MG63 (cell line): ENCODE measurements around the gene ZNF684. TPM values are rescaled to one million over a fixed set of nuclear protein-coding genes. Genes with fewer than 3 reads are reported as not detected.
"Not testable (repeated sequence)": the region's sequence is repeated elsewhere in the genome, so short reads cannot be mapped to it uniquely, and the experiment has no call there.

Experiments
- DNase-seq: peaks from one replicate; pipeline ENCODE4 v3.0.0-alpha.2; 2020
- H3K27me3 ChIP-seq: fragments of 250-450 bp; sonication (Bioruptor Pico); 2 replicates; pipeline ENCODE4 v1.5.1; 2020; ENCODE audit warnings: mild to moderate bottlenecking, moderate library complexity
- H3K36me3 ChIP-seq: fragments of 250-450 bp; sonication (Bioruptor Pico); 2 replicates; pipeline ENCODE4 v1.5.1; 2020; ENCODE audit warnings: mild to moderate bottlenecking, moderate library complexity
- H3K4me3 ChIP-seq: fragments of 250-450 bp; sonication (Bioruptor Pico); 2 replicates; pipeline ENCODE4 v1.5.1; 2020; ENCODE audit warnings: mild to moderate bottlenecking, moderate library complexity
- H3K9me3 ChIP-seq: fragments of 250-450 bp; sonication (Bioruptor Pico); 2 replicates; pipeline ENCODE4 v1.5.1; 2020; ENCODE audit warnings: mild to moderate bottlenecking, moderate library complexity
- total RNA-seq: library from RNA; depleted of rRNA; stranded (reverse); fragments of >200 nt; shearing (Covaris generic); gene quantifications from 2 replicates; pipeline ENCODE4 v1.2.3, GENCODE V29; 2014; ENCODE audit warnings: low replicate concordance

ZNF684 gene
- total RNA-seq, 1 experiment from 2014 or later, result 2.3 TPM

DNA sequence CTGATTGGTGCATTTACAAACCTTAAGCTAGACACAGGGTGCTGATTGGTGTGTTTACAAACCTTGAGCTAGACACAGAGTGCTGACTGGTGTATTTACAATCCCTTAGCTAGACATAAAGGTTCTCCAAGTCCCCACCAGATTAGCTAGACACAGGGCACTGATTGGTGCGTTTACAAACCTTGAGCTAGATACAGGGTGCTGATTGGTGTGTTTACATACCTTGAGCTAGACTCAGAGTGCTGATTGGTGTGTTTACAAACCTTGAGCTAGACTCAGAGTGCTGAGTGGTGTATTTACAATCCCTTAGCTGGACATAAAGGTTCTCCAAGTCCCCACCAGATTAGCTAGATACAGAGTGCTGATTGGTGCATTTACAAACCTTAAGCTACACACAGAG is 26.8 kb downstream of the ZNF684 start:
- H3K9me3 ChIP-seq, H3K4me3 ChIP-seq, H3K27me3 ChIP-seq, DNase-seq, H3K36me3 ChIP-seq: not testable (repeated sequence)

DNA sequence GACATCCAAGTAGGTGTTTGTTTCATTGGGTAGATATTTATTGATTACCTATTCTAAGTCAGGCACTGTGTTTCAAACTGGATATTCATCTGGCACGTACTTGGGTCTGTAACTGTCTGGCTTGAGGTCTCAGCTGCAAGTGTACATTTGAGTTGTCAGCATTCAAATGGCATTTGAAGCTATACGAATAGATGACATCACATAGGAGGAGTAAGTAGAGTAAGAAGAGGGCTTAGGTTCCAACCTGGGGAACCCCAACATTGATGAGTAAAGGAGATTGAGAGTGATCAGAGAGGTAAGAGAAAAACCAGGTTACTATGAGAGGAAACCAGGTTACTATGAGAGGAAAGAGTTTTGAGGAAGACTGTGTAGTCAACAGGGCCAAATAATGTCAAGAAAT is 30.7 kb downstream of the ZNF684 start:
- Histone ChIP-seq H3K9me3 (no peaks in the 10 kb centered on the region), H3K36me3 (no peaks in the 10 kb centered on the region), H3K4me3 (no peak overlapping the region), H3K27me3 (no peaks in the 10 kb centered on the region)
- no peak for DNase-seq

DNA sequence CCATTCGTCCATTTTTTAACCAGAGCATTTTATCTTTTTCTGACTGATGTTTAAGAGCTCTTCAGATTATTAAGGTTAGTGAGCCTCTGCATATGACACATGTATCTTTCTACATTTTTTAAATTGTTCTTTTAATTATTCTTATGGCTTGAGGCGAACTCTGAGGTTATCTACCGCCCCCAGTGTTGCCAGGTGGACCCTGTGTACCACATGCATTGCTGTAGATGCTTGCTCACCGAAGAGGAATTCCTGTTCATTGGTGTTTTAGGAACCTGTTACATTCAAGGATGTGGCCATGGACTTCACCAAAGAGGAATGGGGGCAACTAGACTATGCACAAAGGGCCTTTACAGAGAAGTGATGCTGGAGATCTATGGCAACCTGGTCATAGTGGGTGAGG is 31.8 kb downstream of the ZNF684 start:
- H3K4me3 ChIP-seq, result no peak overlapping the region
- H3K36me3 ChIP-seq, result no peaks in the 10 kb centered on the region
- no peak for DNase-seq
- H3K27me3 ChIP-seq, result no peaks in the 10 kb centered on the region
- H3K9me3 ChIP-seq, result no peaks in the 10 kb centered on the region

DNA sequence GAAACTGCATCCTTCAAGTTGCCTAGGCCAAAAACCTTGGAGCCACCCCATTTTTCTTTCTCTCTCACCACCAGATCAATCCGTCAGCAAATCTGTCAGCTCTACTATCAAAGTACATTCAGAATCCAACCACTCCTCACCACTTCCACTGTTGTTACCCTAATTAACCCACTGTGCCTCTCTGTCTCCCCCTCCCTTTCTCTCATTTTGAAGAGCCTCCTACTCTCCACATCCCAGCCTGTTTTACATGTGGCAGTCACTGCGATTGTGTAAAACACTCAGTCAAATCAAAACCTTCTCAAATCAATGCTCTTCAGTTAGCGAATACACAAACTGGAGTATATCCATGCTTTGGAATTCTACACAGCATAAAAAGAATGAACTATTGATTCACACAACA is 33.1 kb downstream of the ZNF684 start:
- Histone ChIP-seq H3K4me3 (no peak overlapping the region), H3K36me3 (no peaks in the 10 kb centered on the region), H3K9me3 (no peaks in the 10 kb centered on the region), H3K27me3 (no peaks in the 10 kb centered on the region)
- no peak for DNase-seq

DNA sequence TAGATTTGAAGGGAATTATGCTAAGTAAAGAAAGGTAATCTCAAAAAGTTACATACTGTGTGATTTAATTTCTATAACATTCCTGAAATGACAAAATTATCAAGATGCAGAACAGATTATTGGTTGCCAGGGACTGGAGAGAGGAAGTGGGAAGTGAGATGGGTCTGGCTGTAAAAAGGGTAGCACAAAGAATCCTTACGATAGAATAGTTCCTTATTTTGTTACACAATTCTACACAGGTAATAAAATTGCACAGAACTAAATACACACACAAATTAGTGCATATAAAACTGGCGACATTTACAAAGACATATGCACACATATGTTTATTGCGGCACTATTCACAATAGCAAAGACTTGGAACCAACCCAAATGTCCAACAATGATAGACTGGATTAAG is 33.5 kb downstream of the ZNF684 start:
- Histone ChIP-seq H3K4me3 (no peak overlapping the region), H3K27me3 (no peaks in the 10 kb centered on the region), H3K36me3 (no peaks in the 10 kb centered on the region), H3K9me3 (no peaks in the 10 kb centered on the region)
- no peak for DNase-seq

DNA sequence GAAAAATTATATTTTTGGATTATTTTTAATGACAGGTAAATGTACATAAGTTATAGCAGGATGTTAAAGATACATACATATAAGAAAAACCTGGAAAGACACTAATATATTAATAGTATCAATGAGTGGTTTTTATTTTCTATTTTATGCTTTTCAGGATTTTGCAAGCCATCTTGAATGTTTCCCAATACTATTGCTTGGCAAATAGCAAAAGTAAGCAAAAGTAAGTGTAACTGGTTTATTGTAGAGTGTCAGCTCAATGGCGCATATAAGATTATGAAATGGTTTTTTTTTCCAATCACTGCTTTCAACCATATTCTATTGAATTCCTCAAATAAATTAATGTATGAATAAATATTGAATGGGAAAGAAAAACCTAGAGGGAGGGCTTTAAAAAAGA is 36.4 kb downstream of the ZNF684 start:
- no peaks in the 10 kb centered on the region for H3K9me3 ChIP-seq
- no peak for DNase-seq

DNA sequence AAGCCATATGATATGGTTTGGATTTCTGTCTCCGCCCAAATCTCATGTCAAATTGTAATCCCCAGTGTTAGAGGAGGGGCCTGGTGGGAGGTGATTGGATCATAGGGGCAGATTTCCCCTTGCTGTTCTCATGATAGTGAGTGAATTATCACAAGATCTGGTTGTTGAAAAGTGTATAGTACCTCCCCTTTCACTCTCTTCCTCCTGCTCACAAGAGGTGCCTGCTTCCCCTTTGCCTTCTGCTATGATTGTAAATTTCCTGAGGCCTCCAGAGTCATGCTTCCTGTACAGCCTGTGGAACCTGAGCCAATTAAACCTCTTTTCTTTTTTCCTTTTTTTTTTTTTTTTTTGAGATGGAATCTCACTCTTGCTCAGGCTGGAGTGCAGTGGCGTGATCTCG is 43.4 kb downstream of the ZNF684 start:
- not testable (repeated sequence) for DNase-seq, H3K36me3 ChIP-seq, H3K4me3 ChIP-seq, H3K9me3 ChIP-seq, H3K27me3 ChIP-seq

More for the DNA sequence above, 36.4 kb downstream of the ZNF684 start:
- Histone ChIP-seq H3K27me3 (no peaks in the 10 kb centered on the region), H3K36me3 (no peaks in the 10 kb centered on the region), H3K4me3 (no peak overlapping the region)

DNA sequence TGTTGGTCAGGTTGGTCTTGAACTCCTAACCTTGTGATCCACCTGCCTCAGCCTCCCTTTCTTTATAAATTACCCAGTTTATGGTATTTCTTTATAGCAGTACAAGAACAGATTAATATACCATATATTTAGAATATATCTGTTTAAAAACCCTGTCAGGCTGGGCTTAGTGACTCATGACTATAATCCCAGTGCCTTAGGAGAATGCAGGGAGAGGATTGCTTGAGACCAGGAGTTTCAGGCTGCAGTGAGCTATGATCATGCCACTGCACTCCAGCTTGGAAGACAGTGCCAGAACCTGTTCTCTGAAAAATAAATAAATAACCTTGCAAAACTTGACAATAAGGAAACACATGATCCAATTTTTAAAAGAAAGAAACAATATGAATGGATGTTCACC is 43.9 kb downstream of the ZNF684 start:
- Histone ChIP-seq H3K4me3 (no peak overlapping the region), H3K27me3 (no peaks in the 10 kb centered on the region), H3K9me3 (no peaks in the 10 kb centered on the region), H3K36me3 (no peaks in the 10 kb centered on the region)
- DNase-seq, result peak; percentile 34

DNA sequence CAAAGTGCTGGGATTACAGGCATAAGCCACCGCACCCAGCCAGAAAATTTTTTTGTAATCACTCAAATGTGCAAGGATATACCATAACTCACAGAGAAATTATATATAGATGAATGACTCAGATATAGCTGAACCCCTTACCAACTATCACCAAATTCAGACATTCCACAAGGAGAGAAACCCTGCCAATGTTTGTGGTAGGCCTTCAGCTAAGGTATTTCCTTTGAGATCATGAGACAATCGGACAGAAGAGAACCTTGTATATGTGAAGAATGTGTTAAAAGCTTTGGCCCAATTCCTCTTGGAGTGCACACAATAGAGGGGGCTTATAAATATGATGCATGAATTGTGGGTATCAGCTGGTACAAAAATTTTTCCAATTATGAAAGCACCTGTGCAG is 50.7 kb downstream of the ZNF684 start:
- Histone ChIP-seq H3K36me3 (no peaks in the 10 kb centered on the region), H3K9me3 (no peaks in the 10 kb centered on the region), H3K4me3 (no peak overlapping the region), H3K27me3 (no peaks in the 10 kb centered on the region)
- no peak for DNase-seq

DNA sequence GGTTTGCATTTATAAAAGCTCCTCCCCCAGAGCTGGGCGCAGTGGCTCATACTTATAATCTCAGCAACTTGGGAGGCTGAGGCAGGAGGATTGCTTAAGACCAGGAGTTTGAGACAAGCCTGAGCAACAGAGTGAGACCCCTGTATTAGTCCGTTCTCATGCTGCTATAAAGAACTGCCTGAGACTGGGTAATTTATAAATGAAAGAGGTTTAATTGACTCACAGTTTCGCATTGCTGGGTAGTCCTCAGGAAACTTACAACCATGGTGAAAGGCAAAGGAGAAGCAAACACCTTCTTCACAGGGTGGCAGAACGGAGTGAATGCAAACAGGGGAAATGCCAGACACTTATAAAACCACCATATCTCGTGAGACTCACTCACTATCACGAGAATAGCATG is 52.5 kb downstream of the ZNF684 start:
- no peaks in the 10 kb centered on the region for H3K36me3 ChIP-seq
- H3K9me3 ChIP-seq, result no peaks in the 10 kb centered on the region
- H3K27me3 ChIP-seq, result no peaks in the 10 kb centered on the region
- DNase-seq, result no peak
- no peak overlapping the region for H3K4me3 ChIP-seq

DNA sequence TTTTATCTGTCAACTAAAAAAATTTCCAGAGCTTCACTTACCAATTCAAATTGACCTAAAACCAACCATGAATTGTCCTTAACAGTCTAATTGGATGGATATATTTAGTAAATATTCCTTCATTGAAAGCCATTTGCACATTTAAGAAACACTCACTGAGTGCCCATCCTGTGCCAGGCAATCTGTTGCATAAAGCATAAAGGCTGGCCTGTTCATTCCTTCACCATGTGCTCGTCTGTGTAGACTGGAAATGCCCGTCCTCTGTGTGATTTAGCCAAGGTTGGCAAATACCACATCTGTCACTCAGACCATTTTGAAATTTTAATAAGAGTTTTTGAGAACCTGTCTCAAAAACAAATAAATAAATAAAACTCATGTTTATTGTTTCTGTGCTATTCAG is 57.1 kb downstream of the ZNF684 start:
- DNase-seq, result no peak
- no peaks in the 10 kb centered on the region for H3K9me3 ChIP-seq
- no peaks in the 10 kb centered on the region for H3K27me3 ChIP-seq
- no peak overlapping the region for H3K4me3 ChIP-seq
- no peaks in the 10 kb centered on the region for H3K36me3 ChIP-seq

DNA sequence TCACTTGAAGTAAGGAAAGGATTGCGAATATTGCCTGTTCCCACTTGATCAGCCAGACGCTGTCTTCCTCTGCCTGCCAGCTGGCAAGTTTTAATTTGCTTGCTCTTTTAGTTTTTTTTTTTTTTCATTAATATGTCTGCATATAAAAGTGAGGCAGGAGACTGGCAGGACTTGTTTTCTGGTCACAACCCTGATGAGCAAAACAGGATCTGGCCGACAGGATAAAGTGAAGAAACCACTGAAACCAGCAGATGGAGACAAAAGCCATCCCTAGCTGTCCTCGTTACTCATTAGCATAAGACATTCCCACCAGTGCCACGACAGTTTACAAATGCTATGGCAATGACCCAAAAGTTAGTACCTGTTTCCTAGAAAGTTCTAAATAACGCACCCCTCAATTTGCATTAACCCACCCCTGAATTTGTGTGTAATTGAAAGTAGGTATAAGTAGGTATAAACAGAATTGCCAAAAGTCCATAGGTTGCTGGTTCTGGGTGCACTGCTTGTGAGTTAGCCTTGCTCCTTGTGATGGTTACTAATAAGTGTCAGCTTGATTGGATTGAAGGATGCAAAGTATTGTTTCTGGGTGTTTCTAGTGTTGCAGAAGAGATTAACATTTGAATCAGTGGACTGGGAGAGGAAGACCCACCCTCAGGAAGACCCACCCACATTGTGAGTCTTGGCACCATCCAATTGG is 60.8 kb downstream of the ZNF684 start:
- no peaks in the 10 kb centered on the region for H3K36me3 ChIP-seq
- no peaks in the 10 kb centered on the region for H3K9me3 ChIP-seq
- no peaks in the 10 kb centered on the region for H3K27me3 ChIP-seq
- no peak for DNase-seq
- H3K4me3 ChIP-seq, result no peak overlapping the region

DNA sequence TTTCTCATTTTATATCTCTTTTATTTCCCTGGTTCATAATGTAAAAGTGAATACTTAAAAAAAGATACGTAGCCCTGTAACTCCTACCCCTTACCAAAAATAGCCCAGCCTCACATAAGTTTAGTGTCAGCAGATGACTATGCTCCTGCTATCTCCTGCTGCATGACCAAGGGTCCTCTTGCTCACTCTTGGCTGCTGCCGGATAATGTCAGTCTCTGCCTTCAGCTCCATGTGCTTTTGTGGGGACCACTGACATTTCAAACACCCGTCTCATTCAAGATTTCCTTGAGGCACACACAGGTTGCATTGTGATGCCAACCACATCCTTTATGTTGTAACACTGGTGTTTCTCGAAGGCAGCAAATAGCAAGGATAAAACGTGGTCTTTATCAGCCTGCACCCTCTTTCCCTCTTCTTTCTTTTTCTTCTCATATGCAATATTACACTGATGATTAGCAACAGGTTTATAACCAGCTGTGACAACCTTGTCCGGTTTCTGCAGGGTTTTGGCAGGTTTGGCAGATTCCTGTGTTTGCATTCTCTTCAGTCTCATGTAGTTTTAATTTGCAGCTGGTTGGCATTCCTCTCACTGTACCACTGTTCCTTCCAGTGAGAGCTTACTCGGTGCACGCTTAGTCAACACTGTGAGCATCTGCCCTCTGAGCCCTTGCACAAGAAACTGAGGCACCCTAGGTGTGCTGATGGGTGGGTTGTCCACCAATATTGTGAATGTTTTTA is 62.2 kb downstream of the ZNF684 start:
- H3K27me3 ChIP-seq, result peaks cover 4% of the 10 kb centered on the region; the same call in 1 of the 2 replicates
- no peaks in the 10 kb centered on the region for H3K9me3 ChIP-seq
- H3K36me3 ChIP-seq, result no peaks in the 10 kb centered on the region
- no peak overlapping the region for H3K4me3 ChIP-seq
- no peak for DNase-seq

DNA sequence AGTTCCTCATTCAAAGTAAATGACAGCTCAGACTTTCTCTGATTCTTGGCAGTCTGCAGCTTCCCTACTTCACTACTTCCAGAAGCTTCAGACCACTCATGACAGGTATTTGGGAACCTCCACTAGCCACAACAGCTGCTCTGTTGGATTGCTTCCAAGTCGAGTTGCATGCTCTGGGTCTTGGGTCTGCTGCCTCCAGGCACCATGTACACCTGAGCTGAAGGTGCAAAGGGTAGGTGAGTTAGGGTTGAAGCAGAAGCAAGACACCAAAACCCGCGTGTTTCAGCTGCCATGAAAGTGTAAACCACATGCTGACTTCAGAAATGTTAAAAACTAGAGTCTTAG is 62.7 kb downstream of the ZNF684 start:
- no peak overlapping the region for H3K4me3 ChIP-seq
- no peak for DNase-seq
- H3K9me3 ChIP-seq, result no peaks in the 10 kb centered on the region
- H3K27me3 ChIP-seq, result peaks cover 7% of the 10 kb centered on the region; the same call in 1 of the 2 replicates
- no peaks in the 10 kb centered on the region for H3K36me3 ChIP-seq

DNA sequence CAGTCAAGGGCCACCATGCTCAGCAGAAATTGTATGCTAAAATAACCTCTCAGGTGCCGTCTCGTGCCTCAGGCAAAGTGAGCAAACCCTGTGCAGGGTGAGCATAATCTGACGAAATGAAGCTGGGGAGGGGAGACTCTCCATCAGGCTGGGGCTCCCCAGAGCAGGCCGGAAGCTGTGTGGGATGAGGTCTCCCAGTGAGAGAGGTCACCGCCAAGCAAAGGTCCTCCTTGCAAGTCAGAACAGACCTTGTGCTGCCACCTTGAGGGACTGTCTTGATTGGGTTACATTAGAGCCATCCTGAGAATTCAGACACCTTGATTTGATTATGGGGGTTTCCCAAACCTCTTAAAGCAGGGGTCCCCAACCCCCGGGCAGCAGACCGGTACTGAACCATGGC is 64.2 kb downstream of the ZNF684 start:
- H3K36me3 ChIP-seq, result no peaks in the 10 kb centered on the region
- no peak overlapping the region for H3K4me3 ChIP-seq
- DNase-seq, result no peak
- peaks cover 9% of the 10 kb centered on the region; the same call in 1 of the 2 replicates for H3K27me3 ChIP-seq
- no peaks in the 10 kb centered on the region for H3K9me3 ChIP-seq
